Parathyroid adenoma (tissue), 2 donors: ENCODE measurements around the gene PLXNA2.

Source experiments
- H2AFZ ChIP-seq: fragments of 300-600 bp; sonication (generic); one replicate; pipeline ENCODE4 v1.7.0; 2017; ENCODE audit warnings: antibody characterized with exemption, mild to moderate bottlenecking
- H3K27ac ChIP-seq: fragments of 300-600 bp; sonication (generic); one replicate; pipeline ENCODE4 v1.7.0; 2017
- H3K27me3 ChIP-seq: fragments of 300-600 bp; sonication (generic); one replicate; pipeline ENCODE4 v1.7.0; 2017; ENCODE audit warnings: low read length; ENCODE audit not compliant: control insufficient read depth, insufficient read depth
- H3K36me3 ChIP-seq: fragments of 300-600 bp; sonication (generic); one replicate; pipeline ENCODE4 v1.7.0; 2017; ENCODE audit warnings: low read length; ENCODE audit not compliant: control insufficient read depth, insufficient read depth
- H3K4me1 ChIP-seq: fragments of 300-600 bp; sonication (generic); one replicate; pipeline ENCODE4 v1.7.0; 2017; ENCODE audit warnings: control low read depth
- H3K4me2 ChIP-seq: fragments of 300-600 bp; sonication (generic); one replicate; pipeline ENCODE4 v1.7.0; 2017; ENCODE audit warnings: low read length
- H3K4me3 ChIP-seq: fragments of 300-600 bp; sonication (generic); one replicate; pipeline ENCODE4 v1.7.0; 2017; ENCODE audit warnings: low read depth, low read length
- H3K79me2 ChIP-seq: fragments of 300-600 bp; sonication (generic); one replicate; pipeline ENCODE4 v1.7.0; 2017; ENCODE audit warnings: control low read depth
- H3K9ac ChIP-seq: fragments of 300-600 bp; sonication (generic); one replicate; pipeline ENCODE4 v1.7.0; 2017; ENCODE audit warnings: mild to moderate bottlenecking
- H3K9me3 ChIP-seq: fragments of 300-600 bp; sonication (generic); one replicate; pipeline ENCODE4 v1.7.0; 2017; ENCODE audit warnings: low read length; ENCODE audit not compliant: control insufficient read depth
- TF ChIP-seq, protein P1 (sequence below): fragments of 300-600 bp; sonication (generic); IDR thresholded peaks from one replicate; pipeline ENCODE4 v1.7.0; 2017; ENCODE audit warnings: antibody characterized with exemption, mild to moderate bottlenecking
- donor health status: primary hyperparathyroidism.

PLXNA2 gene

DNA sequence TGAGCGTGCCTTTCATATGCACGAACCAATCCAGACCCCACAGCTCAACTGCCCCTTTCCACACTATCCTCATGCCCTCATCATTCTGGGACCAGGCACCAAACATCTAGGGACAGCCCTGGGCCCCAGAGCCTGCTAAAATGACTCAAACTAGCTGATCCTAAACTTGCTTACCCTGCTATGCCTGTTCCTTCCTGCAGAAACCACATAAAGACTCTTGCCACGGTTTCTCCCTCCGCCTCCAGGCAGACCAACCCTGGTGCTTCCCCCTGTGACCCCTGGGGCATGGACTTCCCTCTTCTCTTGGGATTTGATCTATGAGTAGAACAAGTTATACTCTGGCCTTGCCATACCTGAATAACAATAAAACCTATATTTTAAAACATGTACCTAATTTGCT lies 195.3 kb downstream of the PLXNA2 start:
- no peak overlapping the region for H3K27ac ChIP-seq
- H3K9ac ChIP-seq, result no peak overlapping the region
- H3K4me2 ChIP-seq, result no peak overlapping the region
- H3K4me1 ChIP-seq, result no peaks in the 10 kb centered on the region
- H3K27me3 ChIP-seq, result no peaks in the 10 kb centered on the region
- no peak overlapping the region for H2AFZ ChIP-seq
- H3K9me3 ChIP-seq, result no peaks in the 10 kb centered on the region
- no peaks in the 10 kb centered on the region for H3K79me2 ChIP-seq
- TF ChIP-seq, protein P1, sequence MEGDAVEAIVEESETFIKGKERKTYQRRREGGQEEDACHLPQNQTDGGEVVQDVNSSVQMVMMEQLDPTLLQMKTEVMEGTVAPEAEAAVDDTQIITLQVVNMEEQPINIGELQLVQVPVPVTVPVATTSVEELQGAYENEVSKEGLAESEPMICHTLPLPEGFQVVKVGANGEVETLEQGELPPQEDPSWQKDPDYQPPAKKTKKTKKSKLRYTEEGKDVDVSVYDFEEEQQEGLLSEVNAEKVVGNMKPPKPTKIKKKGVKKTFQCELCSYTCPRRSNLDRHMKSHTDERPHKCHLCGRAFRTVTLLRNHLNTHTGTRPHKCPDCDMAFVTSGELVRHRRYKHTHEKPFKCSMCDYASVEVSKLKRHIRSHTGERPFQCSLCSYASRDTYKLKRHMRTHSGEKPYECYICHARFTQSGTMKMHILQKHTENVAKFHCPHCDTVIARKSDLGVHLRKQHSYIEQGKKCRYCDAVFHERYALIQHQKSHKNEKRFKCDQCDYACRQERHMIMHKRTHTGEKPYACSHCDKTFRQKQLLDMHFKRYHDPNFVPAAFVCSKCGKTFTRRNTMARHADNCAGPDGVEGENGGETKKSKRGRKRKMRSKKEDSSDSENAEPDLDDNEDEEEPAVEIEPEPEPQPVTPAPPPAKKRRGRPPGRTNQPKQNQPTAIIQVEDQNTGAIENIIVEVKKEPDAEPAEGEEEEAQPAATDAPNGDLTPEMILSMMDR, result no peak
- no peak overlapping the region for H3K4me3 ChIP-seq
- no peaks in the 10 kb centered on the region for H3K36me3 ChIP-seq

DNA sequence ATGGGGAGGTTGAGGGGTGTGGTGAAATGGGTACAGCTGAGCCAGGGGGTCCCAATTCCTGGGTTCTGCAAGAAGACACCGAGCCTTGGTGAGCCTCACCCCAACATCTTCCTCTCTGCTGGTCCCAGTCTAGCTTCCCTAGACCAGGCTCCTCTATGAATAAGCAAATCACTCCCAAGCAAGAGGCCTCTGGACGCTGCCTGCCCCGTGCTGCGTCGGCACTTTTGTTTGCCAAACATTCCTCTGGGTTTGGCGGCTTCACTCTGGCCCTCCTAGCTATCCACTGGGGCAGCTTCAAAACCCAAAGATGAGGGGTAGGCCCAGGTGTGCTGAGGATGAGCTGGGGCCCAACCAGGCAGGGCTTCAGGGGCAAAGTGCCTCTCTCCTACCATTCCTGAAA lies 196.2 kb downstream of the PLXNA2 start:
- Histone ChIP-seq H3K9me3 (no peaks in the 10 kb centered on the region), H3K4me1 (no peaks in the 10 kb centered on the region), H3K36me3 (no peaks in the 10 kb centered on the region), H3K9ac (no peak overlapping the region), H3K27ac (no peak overlapping the region), H3K79me2 (no peaks in the 10 kb centered on the region), H3K27me3 (no peaks in the 10 kb centered on the region), H2AFZ (no peak overlapping the region), H3K4me2 (no peak overlapping the region), H3K4me3 (no peak overlapping the region)
- TF ChIP-seq, protein P1, result no peak

DNA sequence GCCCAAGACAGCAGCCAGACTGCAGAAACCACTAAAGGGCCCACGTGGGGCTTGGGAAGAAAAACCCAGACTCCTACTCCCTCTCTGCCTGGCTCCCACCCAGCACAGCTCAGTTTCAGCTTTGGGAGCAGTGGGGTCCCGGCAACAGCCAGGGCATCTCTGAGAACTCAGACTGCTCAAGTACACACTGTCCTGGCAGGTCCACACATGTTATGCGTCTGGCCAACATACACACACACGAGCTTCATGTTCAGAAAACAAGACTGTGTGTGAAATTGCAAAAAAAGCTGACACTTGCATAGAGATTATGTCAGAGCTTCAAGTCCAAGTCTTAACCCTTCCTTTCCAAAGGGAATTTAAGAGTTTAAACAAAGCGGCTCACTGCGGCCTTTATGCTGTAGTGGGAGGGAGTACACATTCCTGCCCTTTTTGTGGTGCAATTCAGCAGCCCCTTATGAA lies 196.7 kb downstream of the PLXNA2 start:
- no peaks in the 10 kb centered on the region for H3K79me2 ChIP-seq
- no peaks in the 10 kb centered on the region for H3K27me3 ChIP-seq
- no peak overlapping the region for H3K4me3 ChIP-seq
- TF ChIP-seq, protein P1, result no peak
- no peak overlapping the region for H3K4me2 ChIP-seq
- no peak overlapping the region for H3K27ac ChIP-seq
- H3K9me3 ChIP-seq, result no peaks in the 10 kb centered on the region
- H3K36me3 ChIP-seq, result no peaks in the 10 kb centered on the region
- no peaks in the 10 kb centered on the region for H3K4me1 ChIP-seq
- no peak overlapping the region for H3K9ac ChIP-seq
- H2AFZ ChIP-seq, result no peak overlapping the region

DNA sequence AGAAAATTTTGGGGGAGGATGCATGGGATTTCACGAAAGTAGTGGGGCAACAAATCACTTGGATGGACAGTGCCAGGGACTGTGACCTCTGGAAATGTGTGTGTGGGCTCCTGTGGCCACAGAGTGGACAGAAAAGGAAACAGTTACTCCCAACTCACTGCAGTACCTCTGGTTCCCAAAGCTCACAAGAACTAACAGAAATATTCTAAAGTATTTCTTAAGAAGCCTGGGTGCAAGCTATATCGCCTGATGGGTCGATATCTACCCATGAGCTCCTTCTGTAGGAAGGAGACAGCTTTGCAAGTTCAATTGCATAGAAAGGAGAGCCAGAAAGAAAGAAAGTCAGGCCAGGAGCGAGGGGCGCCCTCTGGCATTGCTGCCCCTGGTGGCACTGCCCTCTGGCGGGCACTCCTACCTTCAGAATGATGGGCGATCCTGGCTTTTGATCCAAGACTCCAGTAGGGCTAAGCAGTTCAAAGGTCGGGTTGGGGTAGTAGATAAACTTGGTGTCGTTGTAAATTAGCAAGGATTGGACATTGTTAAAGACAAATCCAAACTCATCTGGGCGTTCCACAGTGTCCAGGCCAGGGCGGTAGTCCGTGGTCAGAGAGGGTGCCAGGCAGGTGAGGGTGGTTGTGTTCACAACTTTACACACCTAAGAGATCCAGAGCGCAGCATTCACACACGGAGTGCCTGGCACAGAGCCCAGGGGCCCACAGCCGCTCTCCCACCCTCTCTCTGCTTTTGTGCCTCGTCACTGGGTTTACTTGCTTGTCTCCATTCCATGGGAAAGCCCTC lies 198.5 kb downstream of the PLXNA2 start:
- no peaks in the 10 kb centered on the region for H3K36me3 ChIP-seq
- H3K9ac ChIP-seq, result no peak overlapping the region
- H3K9me3 ChIP-seq, result no peaks in the 10 kb centered on the region
- H3K4me1 ChIP-seq, result no peaks in the 10 kb centered on the region
- no peaks in the 10 kb centered on the region for H3K27me3 ChIP-seq
- no peak overlapping the region for H3K4me3 ChIP-seq
- H2AFZ ChIP-seq, result no peak overlapping the region
- TF ChIP-seq, protein P1, result no peak
- H3K79me2 ChIP-seq, result no peaks in the 10 kb centered on the region
- no peak overlapping the region for H3K27ac ChIP-seq
- no peak overlapping the region for H3K4me2 ChIP-seq
